GM20000 (cell line): Measurements from ENCODE around the gene FEM1B.

ENCODE experiments used
- DNase-seq: peaks from one replicate; pipeline ENCODE4 v3.0.0; 2012; ENCODE audit warnings: low spot score
- TF ChIP-seq, protein P1 (sequence below): IDR thresholded peaks from 2 replicates; pipeline ENCODE4 v1.5.1; 2012; ENCODE audit warnings: mild to moderate bottlenecking, control low read depth; ENCODE audit errors: extremely low read depth, missing control alignments

The FEM1B gene

DNA sequence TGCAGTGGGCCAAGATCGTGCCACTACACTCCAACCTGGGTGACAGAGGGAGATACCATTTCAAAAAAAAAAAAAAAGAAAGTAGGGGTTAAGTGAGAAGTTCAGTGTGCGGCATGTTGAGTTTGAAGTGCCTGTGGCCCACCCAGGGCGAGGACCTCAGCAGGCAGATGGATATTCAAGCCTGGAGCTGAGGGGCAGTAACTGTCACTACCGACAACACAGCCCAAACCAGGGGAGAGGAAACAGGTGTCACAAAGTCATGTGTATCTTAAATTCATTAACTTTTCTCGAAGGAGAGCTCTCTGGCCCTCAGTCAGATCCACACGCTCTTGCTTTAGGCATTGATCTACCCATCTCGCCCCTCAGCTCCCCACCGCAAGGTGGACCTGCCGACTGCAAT, 45.3 kb downstream of the FEM1B start:
- DNase-seq: no peak
- TF ChIP-seq, protein P1, sequence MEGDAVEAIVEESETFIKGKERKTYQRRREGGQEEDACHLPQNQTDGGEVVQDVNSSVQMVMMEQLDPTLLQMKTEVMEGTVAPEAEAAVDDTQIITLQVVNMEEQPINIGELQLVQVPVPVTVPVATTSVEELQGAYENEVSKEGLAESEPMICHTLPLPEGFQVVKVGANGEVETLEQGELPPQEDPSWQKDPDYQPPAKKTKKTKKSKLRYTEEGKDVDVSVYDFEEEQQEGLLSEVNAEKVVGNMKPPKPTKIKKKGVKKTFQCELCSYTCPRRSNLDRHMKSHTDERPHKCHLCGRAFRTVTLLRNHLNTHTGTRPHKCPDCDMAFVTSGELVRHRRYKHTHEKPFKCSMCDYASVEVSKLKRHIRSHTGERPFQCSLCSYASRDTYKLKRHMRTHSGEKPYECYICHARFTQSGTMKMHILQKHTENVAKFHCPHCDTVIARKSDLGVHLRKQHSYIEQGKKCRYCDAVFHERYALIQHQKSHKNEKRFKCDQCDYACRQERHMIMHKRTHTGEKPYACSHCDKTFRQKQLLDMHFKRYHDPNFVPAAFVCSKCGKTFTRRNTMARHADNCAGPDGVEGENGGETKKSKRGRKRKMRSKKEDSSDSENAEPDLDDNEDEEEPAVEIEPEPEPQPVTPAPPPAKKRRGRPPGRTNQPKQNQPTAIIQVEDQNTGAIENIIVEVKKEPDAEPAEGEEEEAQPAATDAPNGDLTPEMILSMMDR: no peak

DNA sequence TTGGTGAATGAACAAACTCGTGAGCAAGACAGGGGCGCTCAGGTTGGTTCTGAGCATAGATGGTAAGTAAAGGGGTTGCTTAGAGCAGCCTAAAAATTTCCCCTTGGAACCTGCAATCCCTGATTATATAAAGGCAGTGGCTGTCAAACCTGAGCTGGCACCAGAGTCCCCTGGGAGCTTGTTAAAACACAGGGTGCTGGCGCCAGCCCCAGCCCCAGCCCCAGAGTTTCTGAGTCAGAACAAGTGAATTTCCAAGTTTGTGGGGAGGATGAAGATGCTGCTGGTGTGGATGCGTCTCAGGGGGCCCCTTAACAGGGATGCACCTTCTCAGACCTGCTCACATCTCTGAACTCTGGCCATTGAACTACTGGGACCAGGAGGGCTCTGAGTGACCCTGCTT, 48.2 kb downstream of the FEM1B start:
- TF ChIP-seq, protein P1: no peak
- DNase-seq: no peak

DNA sequence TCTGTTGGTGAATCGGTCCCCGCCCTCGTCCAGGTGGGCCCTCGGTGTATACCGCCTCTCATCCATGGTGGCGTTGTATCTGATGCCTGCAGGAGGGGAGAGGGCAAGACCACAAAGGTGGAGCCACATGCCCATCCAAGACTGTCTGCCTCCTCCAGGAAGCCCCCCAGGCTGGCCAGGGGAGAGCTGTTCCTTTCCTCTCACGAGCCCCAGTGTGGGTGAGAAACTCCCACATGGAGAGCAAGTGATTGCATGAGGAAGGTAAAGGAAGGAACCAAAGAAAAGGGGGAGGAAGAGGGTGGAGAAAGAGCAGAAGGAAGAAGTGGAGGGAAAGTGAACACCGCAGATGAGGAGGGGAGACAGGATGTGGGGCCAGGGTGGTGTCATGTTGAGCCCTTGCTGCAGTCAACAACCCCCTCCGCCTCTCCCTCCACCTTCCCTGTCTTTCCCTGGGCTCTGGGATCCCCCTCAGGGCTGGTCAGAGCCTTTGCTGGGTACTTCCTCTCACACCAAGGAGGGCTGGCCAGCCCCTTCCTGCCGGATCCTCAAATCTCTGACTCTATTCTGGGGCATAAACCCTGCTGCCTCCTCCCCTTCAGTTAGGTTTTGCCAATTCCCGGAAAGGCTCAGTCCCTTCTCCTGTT, 49.3 kb downstream of the FEM1B start:
- TF ChIP-seq, protein P1: no peak
- no peak for DNase-seq

DNA sequence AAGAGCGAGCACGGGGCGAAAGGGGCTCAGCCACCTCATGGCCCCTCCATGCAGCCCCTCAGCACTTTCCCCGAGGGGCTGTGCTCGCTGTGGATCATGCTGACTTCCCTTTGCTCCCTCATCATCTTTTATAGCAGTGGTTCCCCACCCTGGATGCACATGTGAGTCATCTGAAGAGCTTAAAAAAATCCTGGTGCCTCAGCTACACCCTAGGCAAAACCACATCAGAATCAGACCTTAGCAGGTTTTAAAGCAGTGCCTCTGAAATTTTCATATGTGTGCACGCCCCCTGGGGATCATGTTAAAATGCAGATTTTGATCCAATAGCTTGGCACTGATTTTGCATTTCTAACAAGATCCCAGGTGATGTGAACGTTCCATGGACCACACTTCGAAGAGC, 50.9 kb downstream of the FEM1B start:
- TF ChIP-seq, protein P1: no peak
- DNase-seq: no peak

DNA sequence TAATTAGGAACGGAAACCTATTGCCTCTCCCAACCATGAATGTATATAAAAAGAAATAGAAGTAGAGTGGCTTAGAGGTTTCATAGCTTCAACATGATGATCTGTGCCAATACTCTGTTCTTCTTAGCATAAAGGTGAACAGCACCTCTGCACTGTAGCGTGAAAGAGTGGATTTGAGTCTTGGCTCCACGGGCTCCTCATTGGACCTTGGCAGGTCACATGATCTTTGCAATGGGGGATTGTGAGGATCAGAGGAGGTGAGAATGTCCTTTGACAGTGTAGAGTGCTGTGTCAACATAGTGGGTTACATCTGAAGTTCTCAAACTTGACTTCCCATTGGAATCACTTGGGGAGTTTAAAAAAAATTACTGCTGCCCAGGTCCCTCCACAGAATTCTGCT, 51.4 kb downstream of the FEM1B start:
- TF ChIP-seq, protein P1: no peak
- no peak for DNase-seq

DNA sequence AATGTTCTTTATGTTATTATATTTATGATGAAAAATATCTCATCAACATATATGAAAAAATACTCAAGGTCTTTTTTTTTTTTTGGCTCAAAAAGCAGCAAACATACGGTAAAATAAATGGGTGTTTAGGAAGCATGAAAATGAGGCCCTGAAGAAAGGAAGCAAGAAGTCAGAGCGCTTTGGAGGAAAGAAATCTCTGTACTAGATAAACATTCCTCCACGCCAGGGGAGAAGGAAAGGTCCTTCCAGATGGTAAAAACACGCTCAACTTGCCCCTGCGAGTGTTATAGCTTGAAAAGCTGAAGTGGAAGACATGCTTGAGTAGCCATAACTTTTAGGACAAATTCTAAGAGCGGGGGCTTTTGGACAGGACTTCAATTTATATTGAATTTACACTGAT, 52.9 kb downstream of the FEM1B start:
- DNase-seq: no peak
- TF ChIP-seq, protein P1: no peak

DNA sequence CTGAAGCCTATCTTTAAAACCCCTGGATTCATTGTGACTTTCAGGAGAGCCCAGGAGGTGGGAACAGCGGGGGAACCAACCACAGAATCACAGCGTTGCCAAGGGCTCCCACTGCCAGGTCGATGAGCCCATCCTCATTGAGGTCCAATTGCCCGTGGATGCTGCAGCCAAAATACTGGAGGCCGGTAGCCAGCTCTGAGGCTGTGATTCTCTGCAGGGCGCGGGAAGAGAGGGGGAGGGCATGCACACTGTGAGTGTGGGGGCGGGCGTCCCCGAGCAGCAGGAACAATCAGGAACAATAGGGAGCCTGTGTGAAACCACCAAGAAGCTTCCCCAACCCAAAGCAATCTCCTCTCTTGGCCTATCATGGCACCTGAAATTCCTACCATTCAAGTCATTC, 53.4 kb downstream of the FEM1B start:
- TF ChIP-seq, protein P1: no peak
- no peak for DNase-seq
